Measurements from ENCODE around the gene MFSD11. TPM values are rescaled to one million over a fixed set of nuclear protein-coding genes. Genes with fewer than 3 reads are reported as not detected.
A peak's percentile ranks its signal among the peaks of the same experiment; 100 is the strongest.

MFSD11 gene
- total RNA-seq, 2 experiments from 2014 or later = 55.1 to 63.1 TPM

DNA sequence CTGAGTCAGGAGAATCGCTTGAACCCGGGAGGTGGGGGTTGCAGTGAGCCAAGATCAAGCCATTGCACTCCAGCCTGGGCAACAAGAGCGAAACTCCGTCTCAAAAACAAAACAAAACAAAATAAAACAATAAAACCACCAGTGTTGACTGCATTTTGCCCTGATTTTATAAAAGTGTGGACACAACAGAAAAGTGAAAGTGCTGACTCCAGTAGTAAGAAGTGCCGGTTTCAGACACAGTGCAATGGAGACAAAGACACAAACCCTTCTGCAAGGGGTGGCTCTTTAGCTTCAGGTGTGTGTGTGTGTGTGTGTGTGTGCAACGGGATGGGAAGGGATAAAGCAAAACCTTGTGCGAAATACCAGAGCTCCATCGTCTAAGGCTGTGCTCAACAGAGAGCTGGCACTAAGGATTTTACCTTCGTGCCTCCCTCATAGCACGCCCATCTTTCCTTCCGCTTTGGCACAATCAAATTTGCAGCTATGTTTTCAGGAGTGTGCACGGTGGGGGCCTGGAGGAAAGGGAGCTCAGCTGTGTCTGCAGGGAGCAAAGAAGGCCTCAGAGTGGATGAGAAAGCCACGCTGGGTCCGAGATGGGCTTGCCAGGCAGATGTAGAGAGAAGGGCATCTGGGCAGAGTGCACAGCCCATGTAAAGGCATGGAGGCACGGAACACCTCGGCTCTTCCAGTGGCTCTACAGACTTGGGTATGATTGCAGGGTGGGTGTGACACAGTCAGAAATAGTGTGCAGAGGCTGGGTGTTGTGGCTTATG, 42.7 kb upstream of the MFSD11 start:
- H3K4me1 ChIP-seq (ENCODE audit: insufficient read depth, low read length, poor library complexity, severe bottlenecking) = peaks cover 14% of the 10 kb centered on the region
- no peak overlapping the region for H2AFZ ChIP-seq (ENCODE audit: low read length)
- H3K27ac ChIP-seq (ENCODE audit: low read depth, low read length, poor library complexity, severe bottlenecking) = no peak overlapping the region
- H3K79me2 ChIP-seq (ENCODE audit: insufficient read depth, low read depth, low read length) = no peaks in the 10 kb centered on the region
- intact Hi-C loops (cut with micrococcal nuclease; ENCODE audit: unreplicated experiment) = no loop called here
- TF ChIP-seq, protein P1, sequence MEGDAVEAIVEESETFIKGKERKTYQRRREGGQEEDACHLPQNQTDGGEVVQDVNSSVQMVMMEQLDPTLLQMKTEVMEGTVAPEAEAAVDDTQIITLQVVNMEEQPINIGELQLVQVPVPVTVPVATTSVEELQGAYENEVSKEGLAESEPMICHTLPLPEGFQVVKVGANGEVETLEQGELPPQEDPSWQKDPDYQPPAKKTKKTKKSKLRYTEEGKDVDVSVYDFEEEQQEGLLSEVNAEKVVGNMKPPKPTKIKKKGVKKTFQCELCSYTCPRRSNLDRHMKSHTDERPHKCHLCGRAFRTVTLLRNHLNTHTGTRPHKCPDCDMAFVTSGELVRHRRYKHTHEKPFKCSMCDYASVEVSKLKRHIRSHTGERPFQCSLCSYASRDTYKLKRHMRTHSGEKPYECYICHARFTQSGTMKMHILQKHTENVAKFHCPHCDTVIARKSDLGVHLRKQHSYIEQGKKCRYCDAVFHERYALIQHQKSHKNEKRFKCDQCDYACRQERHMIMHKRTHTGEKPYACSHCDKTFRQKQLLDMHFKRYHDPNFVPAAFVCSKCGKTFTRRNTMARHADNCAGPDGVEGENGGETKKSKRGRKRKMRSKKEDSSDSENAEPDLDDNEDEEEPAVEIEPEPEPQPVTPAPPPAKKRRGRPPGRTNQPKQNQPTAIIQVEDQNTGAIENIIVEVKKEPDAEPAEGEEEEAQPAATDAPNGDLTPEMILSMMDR (conservative IDR thresholded peaks at IDR 0.05; ENCODE audit: low read length) = no peak
- TF ChIP-seq EZH2phosphoT487 (IDR thresholded peaks at IDR 0.05; ENCODE audit: borderline replicate concordance, low read depth, low read length) = no peak
- no peaks in the 10 kb centered on the region for H3K9me2 ChIP-seq (ENCODE audit: insufficient read depth, low read length)
- H3K36me3 ChIP-seq (ENCODE audit: insufficient read depth, low read length) = no peaks in the 10 kb centered on the region
- H3K9me3 ChIP-seq (ENCODE audit: low read length) = no peaks in the 10 kb centered on the region
- ChIA-PET CTCF (ENCODE audit: unreplicated experiment) (no interaction called here), POLR2A (interaction anchor here (0.7 to 1.1 kb wide), 2 partner anchors 19 to 37 kb away, joined by 3 read pairs; no protein-coding TSS in a partner anchor)
- H3K4me2 ChIP-seq (ENCODE audit: low read length) = no peak overlapping the region
- BruUV-seq (replicated peaks) = no TSS peak
- no peak overlapping the region for H3K4me3 ChIP-seq (ENCODE audit: low read depth, low read length, poor library complexity, severe bottlenecking)
- no peak for DNase-seq (ENCODE audit: low spot score)
- no peaks in the 10 kb centered on the region for H4K20me1 ChIP-seq (ENCODE audit: insufficient read depth, low read length)

GRCh38 chr17:76696763-76697701, 40.9 kb upstream of the MFSD11 start:
- Histone ChIP-seq H3K27ac (ENCODE audit: low read depth, low read length, poor library complexity, severe bottlenecking) (no peak overlapping the region), H3K79me2 (ENCODE audit: insufficient read depth, low read depth, low read length) (no peaks in the 10 kb centered on the region), H3K9me2 (ENCODE audit: insufficient read depth, low read length) (no peaks in the 10 kb centered on the region), H3K36me3 (ENCODE audit: insufficient read depth, low read length) (no peaks in the 10 kb centered on the region), H3K9me3 (ENCODE audit: low read length) (no peaks in the 10 kb centered on the region), H3K4me3 (ENCODE audit: low read depth, low read length, poor library complexity, severe bottlenecking) (no peak overlapping the region), H3K4me2 (ENCODE audit: low read length) (no peak overlapping the region), H2AFZ (ENCODE audit: low read length) (no peak overlapping the region), H4K20me1 (ENCODE audit: insufficient read depth, low read length) (no peaks in the 10 kb centered on the region), H3K4me1 (ENCODE audit: insufficient read depth, low read length, poor library complexity, severe bottlenecking) (peaks cover 14% of the 10 kb centered on the region)
- TF ChIP-seq, protein P1 (conservative IDR thresholded peaks at IDR 0.05; ENCODE audit: low read length) = no peak
- BruUV-seq (replicated peaks) = no TSS peak
- peak; percentile 29 for DNase-seq (ENCODE audit: low spot score)
- intact Hi-C loops (cut with micrococcal nuclease; ENCODE audit: unreplicated experiment) = no loop called here
- ChIA-PET POLR2A (no interaction called here), CTCF (ENCODE audit: unreplicated experiment) (interaction anchor here (0.5 to 0.6 kb wide), 2 partner anchors 9 to 12 kb away, joined by 3 read pairs; no protein-coding TSS in a partner anchor)
